ENCODE results near the gene EIF4G3. TPM values are rescaled to one million over a fixed set of nuclear protein-coding genes. Genes with fewer than 3 reads are reported as not detected.
A peak's percentile ranks its signal among the peaks of the same experiment; 100 is the strongest.
"Not testable (repeated sequence)": the region's sequence is repeated elsewhere in the genome, so short reads cannot be mapped to it uniquely, and the experiment has no call there.

EIF4G3 gene
- total RNA-seq, 1 donor from 2014 or later = 28.4 TPM

DNA sequence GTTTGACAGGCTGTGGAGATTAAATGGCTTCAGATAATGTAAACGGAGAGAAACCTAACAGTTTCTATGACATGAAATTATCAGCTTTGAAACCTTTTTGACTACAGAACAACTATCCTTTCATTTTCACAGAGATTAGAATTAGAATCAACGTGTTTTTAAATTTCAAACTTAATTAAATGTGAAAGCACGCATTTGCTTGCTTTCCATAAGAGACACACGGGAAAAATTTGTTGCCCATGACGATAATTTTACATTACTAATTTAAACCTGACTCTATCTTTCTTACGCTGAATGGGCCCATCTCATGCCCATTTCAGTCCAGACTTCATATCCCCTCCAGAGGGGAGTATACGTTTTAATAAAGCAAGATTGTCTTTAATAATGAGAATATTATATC is 297.9 kb downstream of the EIF4G3 start:
- no peak for DNase-seq (ENCODE audit: low read depth in 2 of 2)

DNA sequence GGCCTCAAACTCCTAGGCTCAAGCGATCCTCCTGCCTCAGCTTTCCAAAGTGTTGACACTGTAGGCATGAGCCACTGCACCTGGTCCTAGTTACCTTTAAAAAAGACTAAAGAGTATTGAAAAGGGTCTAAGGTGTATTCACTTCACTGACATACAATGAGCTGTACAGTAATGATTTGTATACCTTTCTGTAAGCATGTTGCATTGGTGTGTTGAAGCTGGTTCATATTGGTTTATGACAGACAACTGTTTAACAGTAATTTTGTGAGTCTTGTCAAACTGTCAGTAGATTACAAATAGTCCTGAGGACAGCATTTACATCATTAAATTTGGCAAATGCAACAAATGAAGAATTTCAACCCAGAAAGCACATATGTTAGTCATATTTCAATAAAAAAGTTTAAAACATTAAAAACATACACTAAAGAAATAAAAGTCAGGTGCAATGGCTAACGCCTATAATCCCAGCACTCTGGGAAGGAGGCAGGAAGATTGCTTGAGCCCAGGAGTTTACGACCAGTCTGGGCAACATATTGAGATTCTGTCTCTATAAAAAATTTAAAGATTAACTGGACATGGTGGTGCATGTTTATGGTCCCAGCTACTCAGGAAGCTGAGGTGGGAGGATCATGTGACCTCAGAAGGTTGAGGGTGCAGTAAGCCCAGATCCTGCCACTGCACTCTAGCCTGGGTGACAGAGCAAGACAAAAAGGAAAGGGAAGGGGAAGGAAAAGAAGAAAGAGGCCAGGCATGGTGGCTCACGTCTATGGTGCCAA is 301.3 kb downstream of the EIF4G3 start:
- DNase-seq (ENCODE audit: low read depth in 2 of 2) = no peak

DNA sequence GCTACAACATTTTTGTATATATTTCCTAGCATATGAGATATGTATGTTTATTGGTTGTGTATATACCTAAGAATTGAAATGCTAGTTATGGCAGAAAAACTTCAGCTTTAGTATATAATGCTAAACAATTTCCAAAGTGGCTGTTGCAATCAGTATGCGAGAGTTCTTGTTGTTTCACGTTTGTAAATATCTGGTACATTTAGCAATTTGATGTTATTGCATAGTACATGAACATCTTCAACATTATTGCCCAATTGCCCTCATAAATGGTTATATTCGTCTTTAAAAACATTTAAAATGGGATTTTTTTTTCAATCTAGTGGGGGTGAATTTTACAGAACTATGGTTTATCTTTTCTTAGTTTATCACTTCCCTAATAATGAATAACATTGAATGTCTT is 303.4 kb downstream of the EIF4G3 start:
- no peak for DNase-seq (ENCODE audit: low read depth in 2 of 2)

DNA sequence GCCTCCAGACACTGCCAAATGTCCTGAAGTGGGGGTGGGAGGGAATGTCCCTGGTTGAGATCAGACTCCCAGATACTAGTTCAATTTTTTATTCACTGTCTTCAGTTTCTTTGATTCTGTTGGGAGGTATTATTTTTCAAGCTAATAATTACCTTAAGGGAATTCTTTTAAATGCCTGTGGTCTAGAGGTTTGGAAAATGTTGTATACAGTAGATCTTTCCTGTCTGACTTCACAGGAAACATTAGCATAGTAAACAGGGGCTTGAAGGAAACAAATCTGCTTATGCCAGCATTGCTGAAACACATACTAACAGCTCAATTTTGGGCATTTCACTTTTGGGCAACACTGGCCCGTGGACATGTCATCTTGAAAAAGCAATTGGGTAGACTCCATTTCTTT is 305.3 kb downstream of the EIF4G3 start:
- DNase-seq (ENCODE audit: low read depth in 2 of 2) = peak in 1 of 2 donors; percentile 6

GRCh38 chr1:20870718-20871117 is 306.0 kb downstream of the EIF4G3 start:
- no peak for DNase-seq (ENCODE audit: low read depth in 2 of 2)

GRCh38 chr1:20868263-20868662 is 308.4 kb downstream of the EIF4G3 start:
- DNase-seq (ENCODE audit: low read depth in 2 of 2) = no peak

DNA sequence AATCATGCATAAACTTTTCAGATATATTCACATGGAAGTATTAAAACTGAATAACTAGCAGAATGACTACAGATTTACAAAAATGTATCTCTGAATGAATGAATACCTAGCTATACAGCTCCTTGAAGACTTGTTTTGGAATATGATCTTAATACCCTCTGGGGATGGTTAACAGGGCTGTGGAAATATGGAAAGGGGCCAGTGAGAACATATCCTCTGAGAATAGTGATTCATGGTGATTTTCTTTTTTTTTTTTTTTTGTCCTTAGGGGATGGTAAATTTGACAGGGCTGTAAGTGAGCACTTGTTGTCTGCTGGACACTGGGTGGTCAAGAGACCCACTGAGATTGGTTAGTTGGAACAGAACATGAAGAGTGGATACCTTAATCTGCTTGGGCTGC is 308.9 kb downstream of the EIF4G3 start:
- DNase-seq (ENCODE audit: low read depth in 2 of 2) = no peak

- no peak for DNase-seq (ENCODE audit: low read depth in 2 of 2)
These were observed 309.6 kb downstream of the EIF4G3 start for GRCh38 chr1:20867062-20867461.

- no peak for DNase-seq (ENCODE audit: low read depth in 2 of 2)
These were observed 311.7 kb downstream of the EIF4G3 start for GRCh38 chr1:20865001-20865400.

DNA sequence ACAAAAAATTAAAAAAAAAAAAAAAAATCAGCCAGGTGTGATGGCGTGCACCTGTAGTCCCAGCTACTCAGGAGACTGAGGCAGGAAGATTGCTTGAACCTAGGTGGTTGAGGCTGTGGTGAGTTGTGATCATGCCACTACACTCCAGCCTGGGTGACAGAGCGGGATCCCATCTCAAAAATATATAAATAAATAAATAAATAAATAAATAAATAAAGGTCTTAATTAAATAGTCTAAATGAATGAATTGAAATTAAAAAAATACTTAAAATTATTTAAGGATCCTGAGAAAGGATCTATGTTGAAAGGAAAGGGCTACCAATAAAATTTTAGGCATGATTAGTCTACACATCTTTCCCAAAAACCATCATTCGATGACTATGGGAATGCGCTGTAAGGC is 322.2 kb downstream of the EIF4G3 start:
- DNase-seq (ENCODE audit: low read depth in 2 of 2) = no peak

GRCh38 chr1:20851791-20852190 is 324.9 kb downstream of the EIF4G3 start:
- DNase-seq (ENCODE audit: low read depth in 2 of 2) = not testable (repeated sequence)

- no peak for DNase-seq (ENCODE audit: low read depth in 2 of 2)
These were observed 326.7 kb downstream of the EIF4G3 start for GRCh38 chr1:20850021-20850420.

GRCh38 chr1:20849100-20849499 is 327.6 kb downstream of the EIF4G3 start:
- no peak for DNase-seq (ENCODE audit: low read depth in 2 of 2)

DNA sequence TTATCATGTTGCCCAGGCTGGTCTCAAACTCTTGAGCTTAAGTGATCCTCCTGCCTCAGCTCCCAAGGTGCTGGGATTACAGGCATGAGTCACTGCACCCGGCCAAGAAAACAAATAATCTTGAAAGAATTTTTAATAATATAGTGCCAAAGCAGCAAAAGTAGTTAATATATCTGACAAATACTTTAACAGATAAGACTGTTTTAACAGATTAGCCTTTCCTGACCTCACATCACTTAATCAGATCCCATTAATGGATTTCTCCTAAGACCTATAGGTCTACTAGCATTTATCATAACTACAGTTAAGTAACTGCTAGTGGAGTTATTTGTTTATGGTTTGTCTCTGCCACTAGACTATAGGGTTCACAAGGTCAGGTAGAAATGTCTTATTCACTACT is 328.5 kb downstream of the EIF4G3 start:
- DNase-seq (ENCODE audit: low read depth in 2 of 2) = peak in 1 of 2 donors; percentile 28

GRCh38 chr1:20847611-20848080 is 329.1 kb downstream of the EIF4G3 start:
- DNase-seq (ENCODE audit: low read depth in 2 of 2) = peak; percentile 35 to 69

DNA sequence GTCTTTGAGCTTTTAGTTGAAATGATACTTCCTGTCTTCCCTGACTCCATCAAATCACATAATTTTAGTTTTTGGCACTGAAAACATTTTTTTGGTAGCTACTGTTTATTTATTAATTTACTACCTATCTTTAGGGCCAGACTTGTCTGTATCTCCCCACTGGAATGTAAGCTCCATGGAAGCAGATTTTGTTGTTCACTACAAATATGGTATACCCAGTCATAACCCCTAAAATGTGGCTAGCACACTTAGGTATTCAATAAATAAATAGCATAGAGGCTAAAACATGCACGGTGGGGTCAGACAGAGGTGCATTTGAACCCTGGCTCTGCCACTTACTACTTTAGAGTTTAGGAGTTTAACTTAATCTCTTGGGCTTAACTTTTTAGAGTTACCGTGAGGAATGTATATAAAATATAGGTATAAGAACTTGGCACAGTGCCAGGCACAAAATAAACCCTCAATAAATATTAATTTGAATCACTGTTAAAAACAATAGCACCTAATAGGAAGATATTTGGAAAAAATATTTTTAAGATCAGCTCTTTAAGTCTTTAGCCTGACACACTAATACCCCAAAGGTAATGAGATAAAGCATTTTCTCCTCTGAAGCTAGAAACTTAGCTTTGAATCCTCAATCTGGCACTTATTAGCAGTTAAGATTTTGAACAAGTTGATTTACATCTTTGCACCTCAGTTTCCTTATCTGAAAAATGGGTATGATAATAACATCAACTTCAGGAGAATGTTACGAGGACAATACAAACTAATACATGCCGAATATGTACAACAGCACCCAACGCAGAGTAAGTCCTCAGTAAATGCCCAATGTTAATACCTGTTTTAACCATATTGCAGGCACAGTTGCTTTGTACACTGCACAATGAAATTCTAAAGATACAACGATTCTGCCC is 330.0 kb downstream of the EIF4G3 start:
- DNase-seq (ENCODE audit: low read depth in 2 of 2) = no peak

DNA sequence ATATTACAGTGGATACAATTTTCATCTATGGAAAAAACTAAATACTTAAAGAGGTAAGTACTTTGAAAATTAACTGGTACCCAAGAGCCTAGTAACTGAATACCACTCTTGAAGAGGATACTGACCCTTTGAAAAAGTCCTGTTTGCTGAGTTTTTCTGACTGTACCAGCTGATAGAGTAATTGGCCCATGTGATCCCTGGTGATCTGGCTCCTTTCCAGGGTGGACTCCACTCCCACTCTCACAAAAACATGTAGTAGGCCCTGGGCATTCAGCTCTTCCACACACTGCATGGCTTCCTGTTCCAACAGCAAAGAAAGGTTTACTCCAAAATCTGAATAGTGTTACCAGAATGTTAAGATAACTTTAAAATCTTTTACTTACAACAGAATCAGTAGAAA is 336.0 kb downstream of the EIF4G3 start:
- DNase-seq (ENCODE audit: low read depth in 2 of 2) = peak; percentile 51 to 54

DNA sequence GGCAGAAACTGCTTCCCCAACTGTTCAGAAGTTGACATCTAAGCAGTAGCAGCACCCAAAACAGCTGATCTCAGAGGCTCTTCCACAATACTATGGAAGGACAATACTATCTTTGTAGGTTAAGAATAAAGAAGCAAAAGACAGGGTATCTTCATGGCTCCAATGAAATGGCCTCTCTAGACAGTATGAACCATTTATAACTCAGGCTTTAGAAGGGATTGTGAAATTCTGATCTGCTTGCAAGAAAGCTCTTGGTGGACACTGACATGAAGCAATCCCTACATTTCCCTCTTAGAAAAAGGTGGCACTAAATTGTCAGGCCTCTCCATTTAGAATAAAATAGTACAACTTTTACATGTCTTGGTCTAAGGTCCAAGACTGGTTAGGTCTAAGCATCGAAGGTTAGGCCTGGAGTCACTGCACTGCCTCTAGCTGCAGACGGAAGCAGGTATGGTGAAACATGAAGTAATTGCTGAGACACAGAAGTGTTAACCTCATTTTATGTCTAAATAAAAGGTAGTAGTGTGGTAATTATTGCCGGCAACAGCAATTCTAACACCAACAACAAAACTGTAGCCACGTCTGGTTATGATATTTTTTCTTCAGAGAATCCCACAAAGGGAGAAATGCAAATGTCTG is 339.0 kb downstream of the EIF4G3 start:
- no peak for DNase-seq (ENCODE audit: low read depth in 2 of 2)

DNA sequence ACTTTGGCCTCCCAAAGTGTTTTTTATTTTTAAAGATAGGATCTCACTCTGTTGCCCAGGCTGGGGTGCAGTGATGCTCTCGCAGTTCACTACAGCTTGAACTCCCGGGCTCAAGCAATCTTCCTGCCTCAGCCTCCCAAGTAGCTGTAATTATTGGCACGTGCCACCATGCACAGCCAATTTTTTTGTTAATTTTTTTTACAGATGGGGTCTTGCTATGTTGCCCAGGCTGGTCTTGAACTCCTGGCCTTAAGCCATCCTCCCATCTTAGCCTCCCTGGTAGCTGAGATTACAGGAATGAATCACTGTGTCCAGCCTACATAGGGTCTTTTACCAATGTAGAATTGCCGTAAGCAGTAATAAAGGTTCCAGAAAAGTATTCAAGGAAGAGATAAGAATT is 340.5 kb downstream of the EIF4G3 start:
- no peak for DNase-seq (ENCODE audit: low read depth in 2 of 2)

- no peak for DNase-seq (ENCODE audit: low read depth in 2 of 2)
These were observed 341.9 kb downstream of the EIF4G3 start for GRCh38 chr1:20834780-20835179.

GRCh38 chr1:20834192-20834591 is 342.5 kb downstream of the EIF4G3 start:
- DNase-seq (ENCODE audit: low read depth in 2 of 2) = no peak

- DNase-seq (ENCODE audit: low read depth in 2 of 2) = no peak
These were observed 346.3 kb downstream of the EIF4G3 start for GRCh38 chr1:20830378-20830777.
